ENCODE measurements around the gene RPS6KA1. TPM values are rescaled to one million over a fixed set of nuclear protein-coding genes. Genes with fewer than 3 reads are reported as not detected.

Gene RPS6KA1
- total and polyA plus RNA-seq, 9 of the 15 experiments (the other 6 are each of a cell fraction or from before 2014, with no cell fraction given) = 2.4 to 61.0 (median 35.5) TPM

DNA sequence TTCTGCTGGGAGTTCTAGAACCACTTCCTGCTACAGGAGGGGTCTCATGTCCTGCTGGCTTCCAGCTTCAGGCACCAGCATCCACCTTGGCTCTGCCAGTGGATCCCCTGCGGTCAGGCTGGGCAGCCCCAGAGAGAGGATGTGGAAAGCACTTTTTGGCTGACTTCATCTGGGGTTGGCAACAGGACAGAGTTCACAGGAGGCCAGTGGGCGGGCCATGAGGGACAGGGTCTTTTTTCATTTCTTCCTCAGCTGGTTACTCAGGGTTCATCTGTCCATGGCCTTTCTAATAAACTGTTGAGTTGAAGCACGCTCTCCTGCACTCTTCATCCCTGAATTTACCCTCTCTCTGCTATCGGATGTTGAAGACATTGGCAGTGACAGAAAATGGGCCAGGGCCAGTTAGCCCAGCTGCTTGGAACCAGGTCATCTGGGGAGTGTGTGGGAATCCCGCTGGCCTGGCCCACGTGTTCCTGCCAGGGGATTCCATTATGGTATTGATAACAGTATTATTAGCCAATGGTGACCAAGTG lies 45.2 kb downstream of the RPS6KA1 start (continued):
- TF ChIP-seq, protein P1, sequence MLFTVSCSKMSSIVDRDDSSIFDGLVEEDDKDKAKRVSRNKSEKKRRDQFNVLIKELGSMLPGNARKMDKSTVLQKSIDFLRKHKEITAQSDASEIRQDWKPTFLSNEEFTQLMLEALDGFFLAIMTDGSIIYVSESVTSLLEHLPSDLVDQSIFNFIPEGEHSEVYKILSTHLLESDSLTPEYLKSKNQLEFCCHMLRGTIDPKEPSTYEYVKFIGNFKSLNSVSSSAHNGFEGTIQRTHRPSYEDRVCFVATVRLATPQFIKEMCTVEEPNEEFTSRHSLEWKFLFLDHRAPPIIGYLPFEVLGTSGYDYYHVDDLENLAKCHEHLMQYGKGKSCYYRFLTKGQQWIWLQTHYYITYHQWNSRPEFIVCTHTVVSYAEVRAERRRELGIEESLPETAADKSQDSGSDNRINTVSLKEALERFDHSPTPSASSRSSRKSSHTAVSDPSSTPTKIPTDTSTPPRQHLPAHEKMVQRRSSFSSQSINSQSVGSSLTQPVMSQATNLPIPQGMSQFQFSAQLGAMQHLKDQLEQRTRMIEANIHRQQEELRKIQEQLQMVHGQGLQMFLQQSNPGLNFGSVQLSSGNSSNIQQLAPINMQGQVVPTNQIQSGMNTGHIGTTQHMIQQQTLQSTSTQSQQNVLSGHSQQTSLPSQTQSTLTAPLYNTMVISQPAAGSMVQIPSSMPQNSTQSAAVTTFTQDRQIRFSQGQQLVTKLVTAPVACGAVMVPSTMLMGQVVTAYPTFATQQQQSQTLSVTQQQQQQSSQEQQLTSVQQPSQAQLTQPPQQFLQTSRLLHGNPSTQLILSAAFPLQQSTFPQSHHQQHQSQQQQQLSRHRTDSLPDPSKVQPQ (CRISPR knock-in tag; IDR thresholded peaks at IDR 0.05; ENCODE audit: borderline replicate concordance) = no peak
- TF ChIP-seq BCOR (IDR thresholded peaks at IDR 0.05) (no peak), PURB (CRISPR knock-in tag; IDR thresholded peaks at IDR 0.05; ENCODE audit: low read depth) (no peak)

DNA sequence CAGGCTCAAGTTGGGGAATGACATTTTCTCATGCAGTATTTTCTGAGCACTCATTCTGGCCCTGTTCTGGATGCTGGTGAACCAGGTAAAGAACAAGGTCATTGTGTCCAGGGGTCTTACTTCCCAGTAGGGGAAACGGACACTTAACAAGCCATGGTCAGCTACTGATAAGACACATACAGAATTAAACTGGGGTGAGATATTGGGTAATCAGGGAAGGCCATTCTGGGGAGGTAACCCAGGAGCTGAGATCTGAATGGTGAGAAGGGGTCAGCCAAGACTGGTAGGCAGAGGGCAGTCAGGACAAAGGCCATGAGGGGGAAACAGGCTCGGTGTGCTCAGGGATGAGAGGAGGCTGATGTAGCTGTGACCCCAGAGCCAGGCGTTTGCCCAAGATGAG lies 45.8 kb downstream of the RPS6KA1 start:
- FAIRE-seq = peak; percentile 80
- intact Hi-C loops (cut with micrococcal nuclease) = no loop called here
- TF ChIP-seq NCOR1 (IDR thresholded peaks at IDR 0.05) = peak; percentile 39; the same call in 1 of the 2 replicates
- TF ChIP-seq, protein P2, sequence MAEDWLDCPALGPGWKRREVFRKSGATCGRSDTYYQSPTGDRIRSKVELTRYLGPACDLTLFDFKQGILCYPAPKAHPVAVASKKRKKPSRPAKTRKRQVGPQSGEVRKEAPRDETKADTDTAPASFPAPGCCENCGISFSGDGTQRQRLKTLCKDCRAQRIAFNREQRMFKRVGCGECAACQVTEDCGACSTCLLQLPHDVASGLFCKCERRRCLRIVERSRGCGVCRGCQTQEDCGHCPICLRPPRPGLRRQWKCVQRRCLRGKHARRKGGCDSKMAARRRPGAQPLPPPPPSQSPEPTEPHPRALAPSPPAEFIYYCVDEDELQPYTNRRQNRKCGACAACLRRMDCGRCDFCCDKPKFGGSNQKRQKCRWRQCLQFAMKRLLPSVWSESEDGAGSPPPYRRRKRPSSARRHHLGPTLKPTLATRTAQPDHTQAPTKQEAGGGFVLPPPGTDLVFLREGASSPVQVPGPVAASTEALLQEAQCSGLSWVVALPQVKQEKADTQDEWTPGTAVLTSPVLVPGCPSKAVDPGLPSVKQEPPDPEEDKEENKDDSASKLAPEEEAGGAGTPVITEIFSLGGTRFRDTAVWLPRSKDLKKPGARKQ (CRISPR knock-in tag; IDR thresholded peaks at IDR 0.05) = no peak
- peak; percentile 71 for TF ChIP-seq ARID1B (IDR thresholded peaks at IDR 0.05)
- no peak for TF ChIP-seq MTA2 (IDR thresholded peaks at IDR 0.05; ENCODE audit: low read depth)
- no peak for TF ChIP-seq PHF21A (IDR thresholded peaks at IDR 0.05; ENCODE audit: borderline replicate concordance, low read depth)
- TF ChIP-seq, protein P3, sequence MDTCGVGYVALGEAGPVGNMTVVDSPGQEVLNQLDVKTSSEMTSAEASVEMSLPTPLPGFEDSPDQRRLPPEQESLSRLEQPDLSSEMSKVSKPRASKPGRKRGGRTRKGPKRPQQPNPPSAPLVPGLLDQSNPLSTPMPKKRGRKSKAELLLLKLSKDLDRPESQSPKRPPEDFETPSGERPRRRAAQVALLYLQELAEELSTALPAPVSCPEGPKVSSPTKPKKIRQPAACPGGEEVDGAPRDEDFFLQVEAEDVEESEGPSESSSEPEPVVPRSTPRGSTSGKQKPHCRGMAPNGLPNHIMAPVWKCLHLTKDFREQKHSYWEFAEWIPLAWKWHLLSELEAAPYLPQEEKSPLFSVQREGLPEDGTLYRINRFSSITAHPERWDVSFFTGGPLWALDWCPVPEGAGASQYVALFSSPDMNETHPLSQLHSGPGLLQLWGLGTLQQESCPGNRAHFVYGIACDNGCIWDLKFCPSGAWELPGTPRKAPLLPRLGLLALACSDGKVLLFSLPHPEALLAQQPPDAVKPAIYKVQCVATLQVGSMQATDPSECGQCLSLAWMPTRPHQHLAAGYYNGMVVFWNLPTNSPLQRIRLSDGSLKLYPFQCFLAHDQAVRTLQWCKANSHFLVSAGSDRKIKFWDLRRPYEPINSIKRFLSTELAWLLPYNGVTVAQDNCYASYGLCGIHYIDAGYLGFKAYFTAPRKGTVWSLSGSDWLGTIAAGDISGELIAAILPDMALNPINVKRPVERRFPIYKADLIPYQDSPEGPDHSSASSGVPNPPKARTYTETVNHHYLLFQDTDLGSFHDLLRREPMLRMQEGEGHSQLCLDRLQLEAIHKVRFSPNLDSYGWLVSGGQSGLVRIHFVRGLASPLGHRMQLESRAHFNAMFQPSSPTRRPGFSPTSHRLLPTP (IDR thresholded peaks at IDR 0.05; ENCODE audit: borderline replicate concordance, extremely low read depth, insufficient read length) = no peak
- TF ChIP-seq CEBPB (tag; IDR thresholded peaks at IDR 0.05) = peak; percentile 58; the same call in 1 of the 2 replicates
- no peak for TF ChIP-seq EZH2 (IDR thresholded peaks at IDR 0.05; ENCODE audit: borderline replicate concordance, low read depth, low read length)
- no peak for TF ChIP-seq ZNF121 (CRISPR knock-in tag; conservative IDR thresholded peaks at IDR 0.05)
- no peak for TF ChIP-seq ZKSCAN1 (IDR thresholded peaks at IDR 0.05; ENCODE audit: low read depth, low read length)
- no peak for TF ChIP-seq ELF1 (tag; IDR thresholded peaks at IDR 0.05)
- TF ChIP-seq NRF1 (conservative IDR thresholded peaks at IDR 0.05 in 1 of 2, IDR thresholded peaks at IDR 0.05 in 1 of 2) = no peak

More for the DNA sequence above, 45.8 kb downstream of the RPS6KA1 start:
- H3K9me3 ChIP-seq (replicated peaks; ENCODE audit: control insufficient read depth, insufficient read depth, low read depth, low read length) = no peaks in the 10 kb centered on the region
- DNase-seq (ENCODE audit: extremely low read depth in 1 of 4, low spot score in 3 of 4) (peak in 1 of 4 experiments; percentile 30), ATAC-seq (peak; percentile 27)
- H3K9ac ChIP-seq (ENCODE audit: insufficient read depth in 1 of 2, low read depth in 2 of 2, low read length in 2 of 2) = peak overlapping the region in 1 of 2 experiments; percentile 18; a peak in 1 of 4 replicates
- in situ Hi-C loops (cut with MboI) = no loop called here
- H3K79me2 ChIP-seq (ENCODE audit: control insufficient read depth, insufficient read depth, low read length) = no peaks in the 10 kb centered on the region
- no peak overlapping the region for H2AFZ ChIP-seq (ENCODE audit: low read depth, low read length)
- no peaks in the 10 kb centered on the region for H4K20me1 ChIP-seq (replicated peaks; ENCODE audit: control insufficient read depth, insufficient read depth, low read length)
- no peak overlapping the region for H3K4me3 ChIP-seq
- ChIA-PET CTCF (ENCODE audit: low intra/inter-chr PET ratio) (no interaction called here), POLR2A (interaction anchor here (0.6 to 2.6 kb wide), 5 partner anchors 9 to 37 kb away, joined by 3 to 13 read pairs (median 3); no protein-coding TSS in a partner anchor)
- no peaks in the 10 kb centered on the region for H3K27me3 ChIP-seq (ENCODE audit: control insufficient read depth in 2 of 2, insufficient read depth in 2 of 2, low read length in 2 of 2)
- no peak overlapping the region for H3K27ac ChIP-seq (ENCODE audit: extremely low read depth, low read depth, low read length)
- peaks cover 10 to 15% of the 10 kb centered on the region in 2 experiments; a peak in 4 of 5 replicates for H3K4me1 ChIP-seq (replicated peaks in 1 of 2; ENCODE audit: control insufficient read depth in 2 of 2, insufficient read depth in 2 of 2, low read length in 2 of 2)
- no TSS peak for BruUV-seq (replicated peaks)
- no peak overlapping the region for H3K4me2 ChIP-seq (ENCODE audit: insufficient read depth, low read length)
- no peaks in the 10 kb centered on the region for H3K9me1 ChIP-seq (ENCODE audit: control insufficient read depth, insufficient read depth, low read length)
- 20% methylated on average over 3 of the region's 3 CpGs for WGBS (ENCODE audit: insufficient coverage, low coverage, missing lambda C conversion rate)
- peaks cover 43% of the 10 kb centered on the region; the same call in 2 of the 3 replicates for H3K36me3 ChIP-seq (ENCODE audit: control insufficient read depth, insufficient read depth, low read length)
